GM21576 (cell line): ENCODE results near the gene SNX18.
"Not testable (repeated sequence)": the region's sequence is repeated elsewhere in the genome, so short reads cannot be mapped to it uniquely, and the experiment has no call there.

Experiments used
- ATAC-seq: cut with Tn5 transposase; IDR thresholded peaks from one replicate; pipeline ENCODE4 v1.9.1; 2021; ENCODE audit warnings: mild to moderate bottlenecking, moderate library complexity; ENCODE audit not compliant: unreplicated experiment

SNX18 gene

GRCh38 chr5:54517512-54518145 lies at the start of gene SNX18:
Gene SNX18 (plus strand): TSS chr5:54517759. CDS start chr5:54517953, 194 bp downstream.
- ATAC-seq, result peak; percentile 95

- peak; percentile 87 for ATAC-seq
Measured at GRCh38 chr5:54469622-54470021, 47.9 kb upstream of the SNX18 start.

GRCh38 chr5:54470128-54470527 lies 47.4 kb upstream of the SNX18 start:
- ATAC-seq, result no peak

- ATAC-seq, result no peak
Measured at GRCh38 chr5:54470677-54471076, 46.9 kb upstream of the SNX18 start.

GRCh38 chr5:54471398-54471797 lies 46.2 kb upstream of the SNX18 start:
- ATAC-seq, result no peak

- no peak for ATAC-seq
Measured at GRCh38 chr5:54476682-54477081, 40.9 kb upstream of the SNX18 start.

GRCh38 chr5:54477941-54478478 lies 39.5 kb upstream of the SNX18 start:
- ATAC-seq, result no peak

- no peak for ATAC-seq
Measured at GRCh38 chr5:54480296-54480695, 37.3 kb upstream of the SNX18 start.

- no peak for ATAC-seq
Measured at GRCh38 chr5:54484219-54484894, 33.2 kb upstream of the SNX18 start.

GRCh38 chr5:54485659-54486058 lies 31.9 kb upstream of the SNX18 start:
- ATAC-seq, result not testable (repeated sequence)

- not testable (repeated sequence) for ATAC-seq
Measured at GRCh38 chr5:54489648-54489979, 27.9 kb upstream of the SNX18 start.

GRCh38 chr5:54491326-54491725 lies 26.2 kb upstream of the SNX18 start:
- no peak for ATAC-seq

- no peak for ATAC-seq
Measured at GRCh38 chr5:54492178-54492577, 25.4 kb upstream of the SNX18 start.

- no peak for ATAC-seq
Measured at GRCh38 chr5:54495027-54495426, 22.5 kb upstream of the SNX18 start.

GRCh38 chr5:54514291-54514690 lies 3.3 kb upstream of the SNX18 start:
- ATAC-seq, result no peak

GRCh38 chr5:54514841-54515432 lies 2.6 kb upstream of the SNX18 start:
- ATAC-seq, result no peak

- ATAC-seq, result no peak
Measured at GRCh38 chr5:54515634-54516033, 1.9 kb upstream of the SNX18 start.

- ATAC-seq, result no peak
Measured at GRCh38 chr5:54516051-54516655, 1.4 kb upstream of the SNX18 start.

GRCh38 chr5:54517174-54517511 lies 416 bp upstream of the SNX18 start:
- ATAC-seq, result no peak

- ATAC-seq, result peak; percentile 31
Measured at GRCh38 chr5:54518146-54518817, 723 bp downstream of the SNX18 start.

- no peak for ATAC-seq
Measured at GRCh38 chr5:54518818-54519508, 1.4 kb downstream of the SNX18 start.
